WTC11 (cell line): Measurements from ENCODE around the gene CAPN9.

ENCODE experiments used
- CTCF ChIP-seq: fragments of 200-600 bp; IDR thresholded peaks from 2 replicates; pipeline ENCODE4 v1.8.0; 2022; ENCODE audit warnings: antibody characterized with exemption
- GABPB1 ChIP-seq: sonication (generic); formaldehyde crosslinking; IDR thresholded peaks from 2 replicates; pipeline ENCODE4 v1.8.1; 2023; ENCODE audit warnings: mild to moderate bottlenecking, missing genetic modification reagents
- IRF2 ChIP-seq: sonication (generic); formaldehyde crosslinking; IDR thresholded peaks from 2 replicates; pipeline ENCODE4 v1.8.0; 2022; ENCODE audit warnings: low read depth, missing genetic modification reagents, borderline replicate concordance
- JAZF1 ChIP-seq: fragments of 250-450 bp; sonication (Bioruptor Pico); IDR thresholded peaks from 2 replicates; pipeline ENCODE4 v1.9.0; 2021; ENCODE audit warnings: moderate library complexity, mild to moderate bottlenecking, inconsistent platforms
- MAX ChIP-seq: sonication (generic); formaldehyde crosslinking; IDR thresholded peaks from 2 replicates; pipeline ENCODE4 v1.8.0; 2022; ENCODE audit warnings: mild to moderate bottlenecking, missing genetic modification reagents
- SMAD3 ChIP-seq: sonication (generic); formaldehyde crosslinking; IDR thresholded peaks from 2 replicates; pipeline ENCODE4 v1.8.0; 2022; ENCODE audit warnings: missing genetic modification reagents, mild to moderate bottlenecking, borderline replicate concordance
- SP1 ChIP-seq: sonication (generic); formaldehyde crosslinking; conservative IDR thresholded peaks from 2 replicates; pipeline ENCODE4 v1.8.1; 2022; ENCODE audit warnings: missing genetic modification reagents
- TCF7 ChIP-seq: sonication (generic); formaldehyde crosslinking; IDR thresholded peaks from 2 replicates; pipeline ENCODE4 v1.8.0; 2022; ENCODE audit warnings: mild to moderate bottlenecking, low read depth, missing genetic modification reagents, moderate library complexity
- TEAD1 ChIP-seq: sonication (generic); formaldehyde crosslinking; IDR thresholded peaks from 2 replicates; pipeline ENCODE4 v1.8.0; 2022; ENCODE audit warnings: mild to moderate bottlenecking, missing genetic modification reagents
- ZNF121 ChIP-seq: sonication (generic); formaldehyde crosslinking; IDR thresholded peaks from 2 replicates; pipeline ENCODE4 v1.8.0; 2023; ENCODE audit warnings: missing genetic modification reagents
- ZNF317 ChIP-seq: sonication (generic); formaldehyde crosslinking; IDR thresholded peaks from 2 replicates; pipeline ENCODE4 v1.8.1; 2023; ENCODE audit warnings: low read depth, mild to moderate bottlenecking, moderate library complexity, missing genetic modification reagents, borderline replicate concordance
- TF ChIP-seq, protein P1 (sequence below): sonication (generic); formaldehyde crosslinking; IDR thresholded peaks from 2 replicates; pipeline ENCODE4 v1.8.0; 2022; ENCODE audit warnings: mild to moderate bottlenecking, missing genetic modification reagents
- TF ChIP-seq, protein P2 (sequence below): sonication (generic); formaldehyde crosslinking; IDR thresholded peaks from 2 replicates; pipeline ENCODE4 v1.8.0; 2022; ENCODE audit warnings: mild to moderate bottlenecking, missing genetic modification reagents

DNA sequence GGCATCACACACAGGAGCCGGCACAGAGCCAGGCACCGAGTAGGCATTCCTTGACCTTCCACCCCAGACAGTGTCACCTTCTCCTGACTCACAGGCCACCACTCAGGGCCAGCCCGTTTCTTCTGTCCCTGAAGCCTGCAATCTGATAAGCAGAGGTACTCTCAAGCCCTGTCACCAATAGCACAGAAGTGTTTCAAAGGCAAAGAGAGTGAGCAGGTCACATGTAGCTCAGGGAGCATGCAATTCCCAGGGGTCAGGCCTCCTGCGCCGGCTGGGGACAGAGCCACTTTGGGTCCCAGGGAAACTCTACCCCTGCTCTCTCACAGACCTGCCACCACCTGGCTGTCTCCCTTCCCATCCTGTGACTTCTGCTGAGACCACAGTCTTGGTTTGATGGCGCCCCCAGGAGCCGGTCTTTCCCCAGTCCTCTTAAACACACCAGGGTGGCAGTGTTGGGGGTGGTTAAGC lies 13.2 kb downstream of the CAPN9 start:
- no peak for TF ChIP-seq CTCF
- TF ChIP-seq, protein P1, sequence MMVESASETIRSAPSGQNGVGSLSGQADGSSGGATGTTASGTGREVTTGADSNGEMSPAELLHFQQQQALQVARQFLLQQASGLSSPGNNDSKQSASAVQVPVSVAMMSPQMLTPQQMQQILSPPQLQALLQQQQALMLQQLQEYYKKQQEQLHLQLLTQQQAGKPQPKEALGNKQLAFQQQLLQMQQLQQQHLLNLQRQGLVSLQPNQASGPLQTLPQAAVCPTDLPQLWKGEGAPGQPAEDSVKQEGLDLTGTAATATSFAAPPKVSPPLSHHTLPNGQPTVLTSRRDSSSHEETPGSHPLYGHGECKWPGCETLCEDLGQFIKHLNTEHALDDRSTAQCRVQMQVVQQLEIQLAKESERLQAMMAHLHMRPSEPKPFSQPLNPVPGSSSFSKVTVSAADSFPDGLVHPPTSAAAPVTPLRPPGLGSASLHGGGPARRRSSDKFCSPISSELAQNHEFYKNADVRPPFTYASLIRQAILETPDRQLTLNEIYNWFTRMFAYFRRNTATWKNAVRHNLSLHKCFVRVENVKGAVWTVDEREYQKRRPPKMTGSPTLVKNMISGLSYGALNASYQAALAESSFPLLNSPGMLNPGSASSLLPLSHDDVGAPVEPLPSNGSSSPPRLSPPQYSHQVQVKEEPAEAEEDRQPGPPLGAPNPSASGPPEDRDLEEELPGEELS (CRISPR knock-in tag) = no peak
- no peak for TF ChIP-seq TEAD1 (CRISPR knock-in tag)
- no peak for TF ChIP-seq MAX (CRISPR knock-in tag)
- no peak for TF ChIP-seq JAZF1
- no peak for TF ChIP-seq ZNF317 (CRISPR knock-in tag)
- no peak for TF ChIP-seq TCF7
- TF ChIP-seq GABPB1 (CRISPR knock-in tag) = no peak
- TF ChIP-seq SP1 (CRISPR knock-in tag) = no peak
- no peak for TF ChIP-seq IRF2 (CRISPR knock-in tag)
- TF ChIP-seq, protein P2, sequence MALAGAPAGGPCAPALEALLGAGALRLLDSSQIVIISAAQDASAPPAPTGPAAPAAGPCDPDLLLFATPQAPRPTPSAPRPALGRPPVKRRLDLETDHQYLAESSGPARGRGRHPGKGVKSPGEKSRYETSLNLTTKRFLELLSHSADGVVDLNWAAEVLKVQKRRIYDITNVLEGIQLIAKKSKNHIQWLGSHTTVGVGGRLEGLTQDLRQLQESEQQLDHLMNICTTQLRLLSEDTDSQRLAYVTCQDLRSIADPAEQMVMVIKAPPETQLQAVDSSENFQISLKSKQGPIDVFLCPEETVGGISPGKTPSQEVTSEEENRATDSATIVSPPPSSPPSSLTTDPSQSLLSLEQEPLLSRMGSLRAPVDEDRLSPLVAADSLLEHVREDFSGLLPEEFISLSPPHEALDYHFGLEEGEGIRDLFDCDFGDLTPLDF = no peak
- no peak for TF ChIP-seq SMAD3 (CRISPR knock-in tag)
- no peak for TF ChIP-seq ZNF121 (CRISPR knock-in tag)
